Sigmoid colon (tissue), 7 donors: ENCODE measurements around the gene PNPLA4. TPM values are rescaled to one million over a fixed set of nuclear protein-coding genes. Genes with fewer than 3 reads are reported as not detected.

ENCODE experiments used
- DNase-seq: peaks from one replicate; pipeline ENCODE4 v3.0.0-alpha.2; 2019
- H3K27ac ChIP-seq, 4 donors: fragments of 200-600 bp; sonication (generic); one replicate each; pipeline ENCODE4 v1.5.1; 2016 to 2019; ENCODE audit warnings: mild to moderate bottlenecking in 1 of 4
- H3K27me3 ChIP-seq, 3 donors: fragments of 200-600 bp; sonication (generic); one replicate each; pipeline ENCODE4 v1.5.1; 2019; ENCODE audit warnings: mild to moderate bottlenecking in 1 of 3
- H3K36me3 ChIP-seq, 4 donors: fragments of 200-600 bp; sonication (generic); one replicate each; pipeline ENCODE4 v1.5.1; 2016 to 2019
- H3K4me1 ChIP-seq, 4 donors: fragments of 200-600 bp; sonication (generic); one replicate each; pipeline ENCODE4 v1.5.1; 2017 to 2019
- H3K4me3 ChIP-seq, 4 donors: fragments of 200-600 bp; sonication (generic); one replicate each; pipeline ENCODE4 v1.5.1; 2017 to 2019; ENCODE audit warnings: mild to moderate bottlenecking in 2 of 4, moderate library complexity in 1 of 4
- H3K9me3 ChIP-seq, 4 donors: fragments of 200-600 bp in 3 of 4; sonication (generic) in 3 of 4; one replicate each; pipeline versions ENCODE4 v1.5.1 to v1.6.1; 2013 to 2019
- CTCF ChIP-seq, 4 experiments: fragments of 450-650 bp in 3 of 4; fragments of 200-600 bp in 1 of 4; IDR thresholded peaks; one replicate each; pipeline ENCODE4 v1.5.1; 2016 to 2019; ENCODE audit warnings: antibody characterized with exemption in 4 of 4, mild to moderate bottlenecking in 3 of 4, moderate library complexity in 2 of 4
- EP300 ChIP-seq, 4 donors: sonication (generic); formaldehyde crosslinking; IDR thresholded peaks; one replicate each; pipeline ENCODE4 v1.6.1; 2017; ENCODE audit warnings: antibody characterized with exemption in 4 of 4
- POLR2A ChIP-seq, 2 donors: fragments of 450-650 bp; IDR thresholded peaks; one replicate each; pipeline ENCODE4 v1.6.1; 2016; ENCODE audit warnings: antibody characterized with exemption in 2 of 2, mild to moderate bottlenecking in 2 of 2, moderate library complexity in 2 of 2
- POLR2AphosphoS5 ChIP-seq, 4 donors: sonication (generic); formaldehyde crosslinking; IDR thresholded peaks; one replicate each; pipeline ENCODE4 v1.6.1; 2017; ENCODE audit warnings: antibody characterized with exemption in 4 of 4
- WGBS, 2 donors: extraction: QIAGEN DNeasy Blood & Tissue Kit; methylation state at CpG; one replicate each; pipeline ENCODE4 v1.1.7; 2013; 5-methylcytosine and 5-hydroxymethylcytosine counted together
- intact Hi-C: fragments of 100-400 bp; cut with DNase I; formaldehyde crosslinking; loops from one replicate; pipeline ENCODE4 v1.15.1; 2023
- polyA plus RNA-seq, 3 donors: library from polyadenylated mRNA; stranded (reverse); fragments of 200-250 nt; gene quantifications; one replicate each; pipeline ENCODE4 v1.2.3, GENCODE V29; 2013
- total RNA-seq, 4 donors: library from RNA; depleted of rRNA; stranded (reverse); fragments of >200 nt; gene quantifications; one replicate each; pipeline ENCODE4 v1.1.0, GENCODE V29; 2016
- donor health status: healthy with polysubstance abuse.
- donor health status: Bipolar disorder and iron deficiency.
- donor health status: healthy.

The PNPLA4 gene
- 10 to 100 TPM in 1 of 4 donors, 1 to 10 TPM in 3; 1.9 to 13.0 (median 7.0) TPM for total RNA-seq
- 10 to 100 TPM; 10.4 to 27.0 (median 24.5) TPM for polyA plus RNA-seq

- Histone ChIP-seq H3K36me3 (no peaks in the 10 kb centered on the region), H3K27ac (peak within 1 kb of the TSS; percentile 54 to 67 (median 62)), H3K4me1 (peaks cover 0 to 7% (median 0%) of the 10 kb centered on the region in 4 donors), H3K27me3 (no peaks in the 10 kb centered on the region), H3K9me3 (no peaks in the 10 kb centered on the region), H3K4me3 (peak within 1 kb of the TSS; percentile 31 to 56 (median 52))
- peak; percentile 85 for DNase-seq
- WGBS, 2 donors: 6 to 8% methylated on average over 52 of the region's 52 CpGs
- intact Hi-C loops: no loop called here
- TF ChIP-seq POLR2A (IDR thresholded peaks at IDR 0.05) (no peak), POLR2AphosphoS5 (IDR thresholded peaks at IDR 0.05) (peak in 3 of 4 donors; percentile 28 to 38 (median 32)), EP300 (IDR thresholded peaks at IDR 0.05) (no peak), CTCF (IDR thresholded peaks at IDR 0.05) (no peak)
These were observed at the start of gene PNPLA4 for GRCh38 chrX:7927259-7928167. Gene PNPLA4, minus strand, starts transcription at chrX:7927413. Its CDS starts 1,294 bp downstream, at chrX:7926119.

- WGBS, 2 donors: 76 to 79% methylated on average over 2 of the region's 2 CpGs
- Histone ChIP-seq H3K36me3 (no peaks in the 10 kb centered on the region), H3K27ac (no peak overlapping the region), H3K27me3 (no peaks in the 10 kb centered on the region), H3K4me3 (no peak overlapping the region), H3K9me3 (no peaks in the 10 kb centered on the region), H3K4me1 (no peaks in the 10 kb centered on the region)
- TF ChIP-seq POLR2A (IDR thresholded peaks at IDR 0.05) (no peak), CTCF (IDR thresholded peaks at IDR 0.05) (no peak), EP300 (IDR thresholded peaks at IDR 0.05) (no peak)
- DNase-seq: no peak
- intact Hi-C loops: no loop called here
These were observed 45.4 kb upstream of the PNPLA4 start for GRCh38 chrX:7972586-7972985.

GRCh38 chrX:7970428-7970827 is 43.2 kb upstream of the PNPLA4 start:
- Histone ChIP-seq H3K4me1 (no peaks in the 10 kb centered on the region), H3K36me3 (no peaks in the 10 kb centered on the region), H3K4me3 (no peak overlapping the region), H3K27me3 (no peaks in the 10 kb centered on the region), H3K9me3 (no peaks in the 10 kb centered on the region), H3K27ac (no peak overlapping the region)
- DNase-seq: no peak
- intact Hi-C loops: no loop called here
- TF ChIP-seq POLR2A (IDR thresholded peaks at IDR 0.05): no peak
- TF ChIP-seq EP300 (IDR thresholded peaks at IDR 0.05): no peak
- TF ChIP-seq CTCF (IDR thresholded peaks at IDR 0.05): no peak
- TF ChIP-seq POLR2AphosphoS5 (IDR thresholded peaks at IDR 0.05): no peak
- WGBS, 2 donors: 92 to 94% methylated on average over 4 of the region's 4 CpGs

DNA sequence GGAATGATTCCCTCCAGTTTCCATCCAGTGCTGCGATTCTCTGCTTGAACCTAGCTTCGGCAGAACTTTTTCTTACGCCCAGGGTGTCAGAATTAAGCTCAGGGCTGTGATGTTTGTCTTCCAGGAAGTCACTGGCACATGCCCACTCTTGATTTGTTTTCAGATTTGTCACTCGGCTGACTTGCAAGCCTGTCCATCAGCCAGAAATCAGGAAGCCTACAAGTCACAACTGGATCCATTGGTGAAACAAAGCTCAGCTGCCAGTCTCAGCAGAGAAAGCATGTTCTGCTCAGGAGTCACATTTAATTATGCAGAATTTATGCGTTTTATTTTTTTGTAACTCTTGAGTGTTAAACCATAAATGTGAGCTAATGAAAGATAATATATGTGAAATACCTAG is 38.2 kb upstream of the PNPLA4 start:
- TF ChIP-seq POLR2A (IDR thresholded peaks at IDR 0.05) (no peak), EP300 (IDR thresholded peaks at IDR 0.05) (no peak)
- no peaks in the 10 kb centered on the region for H3K36me3 ChIP-seq
- no peak for DNase-seq
- 94 to 95% methylated on average over 5 of the region's 5 CpGs for WGBS, 2 donors
- intact Hi-C loops: no loop called here
- H3K9me3 ChIP-seq: no peaks in the 10 kb centered on the region
- H3K4me1 ChIP-seq: no peaks in the 10 kb centered on the region
- no peak overlapping the region for H3K4me3 ChIP-seq
- H3K27ac ChIP-seq: no peak overlapping the region
- no peaks in the 10 kb centered on the region for H3K27me3 ChIP-seq

- H3K9me3 ChIP-seq: no peaks in the 10 kb centered on the region
- intact Hi-C loops: no loop called here
- WGBS, 2 donors: 3 to 68% methylated on average over 1 of the region's 1 CpG
These were observed 33.0 kb upstream of the PNPLA4 start for GRCh38 chrX:7960246-7960645.

More at GRCh38 chrX:7960246-7960645, 33.0 kb upstream of the PNPLA4 start:
- Histone ChIP-seq H3K27me3 (no peaks in the 10 kb centered on the region), H3K27ac (no peak overlapping the region), H3K4me1 (no peaks in the 10 kb centered on the region), H3K4me3 (no peak overlapping the region), H3K36me3 (no peaks in the 10 kb centered on the region)
- DNase-seq: no peak
- TF ChIP-seq POLR2A (IDR thresholded peaks at IDR 0.05): no peak
- TF ChIP-seq CTCF (IDR thresholded peaks at IDR 0.05): no peak
- TF ChIP-seq POLR2AphosphoS5 (IDR thresholded peaks at IDR 0.05): no peak
- TF ChIP-seq EP300 (IDR thresholded peaks at IDR 0.05): no peak
